SK-N-MC (cell line): ENCODE data around the gene CSRP3.

Source experiments
- EZH2 ChIP-seq: fragments of 200-600 bp; sonication (generic); IDR thresholded peaks from one replicate; pipeline ENCODE4 v1.6.1; 2017; ENCODE audit warnings: antibody characterized with exemption
- POLR2AphosphoS5 ChIP-seq: IDR thresholded peaks from 2 replicates; pipeline ENCODE4 v1.6.1; 2012; ENCODE audit warnings: mild to moderate bottlenecking, low read depth, low read length, borderline replicate concordance

DNA sequence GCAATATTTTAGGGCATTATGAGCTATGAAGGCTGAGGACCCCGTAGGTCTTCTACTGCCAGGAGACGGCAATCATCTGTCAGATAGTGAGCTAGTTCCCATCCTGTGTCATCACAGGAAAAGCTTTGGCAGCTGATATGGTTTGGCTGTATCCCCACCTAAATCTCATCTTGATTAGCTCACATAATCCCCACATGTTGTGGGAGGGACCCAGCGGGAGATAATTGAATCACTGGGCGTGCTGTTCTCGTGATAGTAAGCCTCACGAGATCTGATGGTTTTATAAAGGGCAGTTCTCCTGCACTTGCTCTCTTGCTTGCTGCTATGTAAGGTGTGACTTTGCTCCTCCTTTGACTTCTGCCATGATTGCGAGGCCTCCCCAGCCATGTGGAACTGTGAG lies 18.1 kb downstream of the CSRP3 start:
- TF ChIP-seq POLR2AphosphoS5, result no peak
- TF ChIP-seq EZH2, result no peak
